Skeletal muscle cell (primary cell): ENCODE results near the gene GNAL.

Source experiments
- DNase-seq: peaks from one replicate; pipeline ENCODE4 v3.0.0-alpha.2; 2010; ENCODE audit warnings: low read depth
- H3K4me3 ChIP-seq: 2 replicates; pipeline ENCODE4 v1.5.1; 2011; ENCODE audit warnings: low read depth, mild to moderate bottlenecking, control low read depth, low read length, moderate library complexity

Gene GNAL

DNA sequence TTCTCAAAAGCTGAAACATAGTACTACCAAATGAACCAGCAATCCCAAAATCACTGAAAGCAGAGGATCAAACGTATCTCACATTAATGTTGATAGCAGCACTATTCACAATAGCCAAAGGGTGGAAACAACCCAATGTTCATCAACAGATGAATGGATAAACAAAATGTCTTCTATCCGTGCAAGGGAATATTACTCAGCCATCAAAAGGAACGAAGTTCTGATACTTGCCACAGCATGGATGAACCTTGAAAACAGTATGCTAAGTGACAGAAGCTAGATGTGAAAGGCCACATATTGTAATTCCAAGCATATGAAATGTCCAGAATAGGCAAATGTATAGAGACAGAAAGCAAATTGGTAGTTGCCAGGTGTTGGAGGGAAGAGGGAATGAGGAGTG is 105.1 kb downstream of the GNAL start:
- DNase-seq = no peak
- no peak overlapping the region for H3K4me3 ChIP-seq

- no peak for DNase-seq
- no peak overlapping the region for H3K4me3 ChIP-seq
These were observed 106.9 kb downstream of the GNAL start for GRCh38 chr18:11795916-11796315.

GRCh38 chr18:11798271-11798670 is 109.2 kb downstream of the GNAL start:
- DNase-seq = no peak
- no peak overlapping the region for H3K4me3 ChIP-seq

- no peak overlapping the region for H3K4me3 ChIP-seq
- DNase-seq = no peak
These were observed 110.0 kb downstream of the GNAL start for GRCh38 chr18:11799066-11799465.

DNA sequence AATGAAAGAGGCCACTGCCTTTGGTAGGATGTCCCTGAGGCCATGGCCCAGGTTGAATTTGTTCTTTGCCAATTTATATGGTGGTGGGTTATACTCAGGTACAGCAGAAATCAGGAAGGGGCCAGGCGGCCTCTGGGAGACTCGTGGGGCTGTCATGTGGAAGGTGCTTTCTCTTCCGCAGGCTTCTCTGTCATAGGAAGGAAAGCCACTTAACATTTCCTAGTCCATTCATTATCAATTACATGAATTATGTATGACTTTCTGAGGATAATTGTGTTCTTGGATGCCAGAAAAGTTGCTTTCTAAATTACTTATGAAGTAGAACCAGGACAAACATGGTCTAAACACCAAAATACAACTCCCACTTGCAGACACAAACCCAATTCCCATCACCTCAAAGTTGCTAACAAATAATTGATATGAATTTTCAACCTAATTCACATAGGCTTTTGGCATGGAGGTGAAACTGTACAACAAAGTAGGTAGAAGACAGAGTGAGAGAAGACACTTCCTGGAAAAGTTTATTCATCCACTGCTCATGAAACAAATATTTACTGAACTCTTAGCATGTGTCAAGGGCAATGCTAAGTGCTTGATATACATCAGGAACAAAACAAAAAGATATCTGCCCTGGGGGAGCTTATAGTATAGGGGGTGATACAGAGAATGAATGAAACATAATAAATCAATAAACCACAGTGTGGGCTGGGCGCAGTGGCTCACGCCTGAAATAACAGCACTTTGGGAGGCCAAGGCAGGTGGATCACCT is 111.7 kb downstream of the GNAL start:
- no peak for DNase-seq
- H3K4me3 ChIP-seq = no peak overlapping the region

GRCh38 chr18:11801573-11801972 is 112.5 kb downstream of the GNAL start:
- no peak for DNase-seq
- no peak overlapping the region for H3K4me3 ChIP-seq

DNA sequence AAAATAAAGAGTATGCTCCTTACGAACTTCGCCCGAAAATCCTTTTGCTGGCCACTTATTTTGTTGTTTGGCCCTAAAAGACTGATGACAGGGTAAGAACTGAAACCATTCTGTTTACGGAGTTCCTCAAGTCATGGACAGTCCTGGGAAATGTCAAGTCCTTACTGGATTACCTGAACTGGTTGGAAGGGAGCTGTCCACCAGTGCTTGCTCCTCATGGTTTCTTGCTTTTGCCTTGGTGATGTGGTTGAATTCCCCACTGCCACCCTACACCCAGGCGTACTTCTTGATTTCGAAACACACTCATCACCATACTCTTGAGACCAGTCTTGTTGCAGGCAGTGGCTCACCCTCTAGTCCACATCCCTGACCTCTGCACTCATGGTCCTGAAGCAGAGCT is 113.1 kb downstream of the GNAL start:
- H3K4me3 ChIP-seq = no peak overlapping the region
- DNase-seq = no peak

- no peak for DNase-seq
- H3K4me3 ChIP-seq = no peak overlapping the region
These were observed 113.5 kb downstream of the GNAL start for GRCh38 chr18:11802586-11802985.

- peak; percentile 3 for DNase-seq
- no peak overlapping the region for H3K4me3 ChIP-seq
These were observed 118.2 kb downstream of the GNAL start for GRCh38 chr18:11807233-11807632.

- DNase-seq = peak; percentile 34
- H3K4me3 ChIP-seq = no peak overlapping the region
These were observed 119.2 kb downstream of the GNAL start for GRCh38 chr18:11808001-11808855.

- DNase-seq = no peak
- no peak overlapping the region for H3K4me3 ChIP-seq
These were observed 120.8 kb downstream of the GNAL start for GRCh38 chr18:11809895-11810294.

DNA sequence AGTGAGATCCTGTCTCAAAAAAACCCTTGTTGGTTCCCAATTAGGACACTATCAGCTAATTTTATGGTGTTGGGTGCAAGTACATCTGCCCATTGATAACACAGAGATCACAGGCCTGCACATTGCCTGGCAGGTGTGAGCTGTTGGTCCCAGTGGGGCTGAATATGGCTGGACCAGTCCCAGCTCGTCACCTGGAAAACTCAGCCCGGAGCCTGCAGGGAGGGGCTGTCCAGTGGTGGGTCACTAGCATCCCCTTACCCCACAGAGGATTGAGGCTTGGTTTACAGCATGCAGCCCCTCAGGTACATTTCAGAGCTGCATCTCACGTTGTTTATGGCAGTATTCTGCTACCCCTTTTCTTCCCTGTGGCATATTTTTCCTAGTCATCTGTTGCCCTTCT is 121.3 kb downstream of the GNAL start:
- no peak overlapping the region for H3K4me3 ChIP-seq
- DNase-seq = no peak

- DNase-seq = no peak
- no peak overlapping the region for H3K4me3 ChIP-seq
These were observed 121.9 kb downstream of the GNAL start for GRCh38 chr18:11811009-11811408.

- DNase-seq = no peak
- H3K4me3 ChIP-seq = no peak overlapping the region
These were observed 128.2 kb downstream of the GNAL start for GRCh38 chr18:11817229-11817628.

GRCh38 chr18:11818486-11819203 is 129.6 kb downstream of the GNAL start:
- H3K4me3 ChIP-seq = no peak overlapping the region
- DNase-seq = no peak

GRCh38 chr18:11819938-11820337 is 130.9 kb downstream of the GNAL start:
- no peak overlapping the region for H3K4me3 ChIP-seq
- no peak for DNase-seq

DNA sequence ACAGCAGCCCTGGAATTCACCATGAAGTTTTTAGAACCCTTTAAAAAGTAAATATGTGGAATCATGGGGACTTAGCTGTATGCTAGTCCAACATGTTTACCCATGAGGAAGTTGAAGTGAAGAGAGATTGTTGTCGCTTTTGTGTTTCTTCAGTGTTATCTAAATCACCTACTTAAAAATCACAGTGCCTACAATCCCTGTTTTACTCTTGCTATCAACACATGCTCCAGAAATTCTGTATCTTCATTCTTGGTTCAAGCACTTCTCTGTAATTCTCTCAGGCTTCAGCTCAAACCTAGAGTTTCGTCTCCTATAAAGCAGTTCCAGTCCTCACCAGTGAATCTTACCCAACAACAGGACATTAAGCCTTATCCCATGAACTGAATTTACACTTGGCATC is 131.6 kb downstream of the GNAL start:
- H3K4me3 ChIP-seq = no peak overlapping the region
- no peak for DNase-seq

GRCh38 chr18:11821208-11821607 is 132.1 kb downstream of the GNAL start:
- no peak for DNase-seq
- H3K4me3 ChIP-seq = no peak overlapping the region

DNA sequence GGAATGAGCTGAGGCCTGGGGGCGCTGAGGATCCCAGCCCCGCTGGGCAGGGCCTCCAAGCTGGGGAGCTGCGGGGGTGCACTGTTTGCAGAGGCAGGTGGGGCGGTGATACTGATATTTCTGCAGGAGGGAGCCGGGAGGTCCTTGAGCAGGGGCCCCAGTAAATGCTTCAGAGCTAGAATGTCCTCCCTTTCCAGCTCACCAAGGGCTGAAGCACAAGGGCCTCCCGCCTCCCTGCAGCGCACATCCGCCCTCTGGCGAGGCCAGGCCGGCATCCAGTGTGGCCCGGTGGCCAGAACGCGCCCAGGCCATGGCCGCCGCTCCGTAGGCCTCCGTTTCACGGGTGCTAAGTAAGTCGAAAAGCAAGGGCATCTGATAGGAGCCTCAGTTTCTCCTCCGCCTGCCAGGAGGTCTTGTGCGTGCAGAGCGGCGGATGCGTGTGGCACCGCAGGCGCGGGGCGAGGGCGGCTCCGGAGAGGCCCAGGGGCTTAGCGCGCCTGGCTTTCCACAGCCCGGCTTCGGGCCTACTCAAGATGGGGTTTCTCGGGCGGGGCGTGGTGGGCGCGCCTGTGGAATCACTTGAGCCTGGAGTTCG is 132.7 kb downstream of the GNAL start:
- no peak overlapping the region for H3K4me3 ChIP-seq
- no peak for DNase-seq

GRCh38 chr18:11823545-11823944 is 134.5 kb downstream of the GNAL start:
- H3K4me3 ChIP-seq = no peak overlapping the region

More at GRCh38 chr18:11823545-11823944, 134.5 kb downstream of the GNAL start:
- DNase-seq = no peak
